Uterus (tissue), 2 donors: Measurements from ENCODE around the gene FANCD2OS.

Experiments used
- CTCF ChIP-seq, 4 experiments: fragments of 200-600 bp in 2 of 4; fragments of 450-650 bp in 2 of 4; sonication (generic) in 2 of 4; IDR thresholded peaks; one replicate each; pipeline ENCODE4 v1.5.1; 2016 to 2019; ENCODE audit warnings: antibody characterized with exemption in 4 of 4, mild to moderate bottlenecking in 2 of 4, moderate library complexity in 1 of 4
- POLR2A ChIP-seq, 2 donors: fragments of 450-650 bp; IDR thresholded peaks; one replicate each; pipeline ENCODE4 v1.6.1; 2016; ENCODE audit warnings: antibody characterized with exemption in 2 of 2, mild to moderate bottlenecking in 1 of 2, moderate library complexity in 1 of 2

- no peak for TF ChIP-seq CTCF (IDR thresholded peaks at IDR 0.05)
- no peak for TF ChIP-seq POLR2A (IDR thresholded peaks at IDR 0.05)
These were observed 19.8 kb downstream of the FANCD2OS start for GRCh38 chr3:10088256-10088655.
